ENCODE measurements around the gene HEATR5A.

DNA sequence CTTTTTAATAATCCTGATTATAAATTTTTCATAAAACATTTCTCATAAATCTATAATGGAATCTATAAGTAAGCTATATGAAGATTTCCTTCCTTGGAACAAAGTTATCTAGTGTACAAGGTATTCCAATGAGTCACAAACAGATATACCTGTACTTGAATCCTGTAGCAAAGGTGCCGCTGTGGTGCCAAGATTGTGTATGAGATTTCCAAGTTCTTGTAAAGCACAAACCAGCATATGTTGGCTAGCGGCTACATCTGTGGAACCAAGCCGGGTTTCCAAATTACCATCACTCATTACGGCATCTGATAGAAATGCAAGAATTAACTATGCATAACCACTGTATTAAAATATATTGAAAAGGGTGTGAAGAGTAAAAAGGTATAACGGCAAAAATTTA is 34.1 kb downstream of the HEATR5A start:
- TF ChIP-seq, protein P1, sequence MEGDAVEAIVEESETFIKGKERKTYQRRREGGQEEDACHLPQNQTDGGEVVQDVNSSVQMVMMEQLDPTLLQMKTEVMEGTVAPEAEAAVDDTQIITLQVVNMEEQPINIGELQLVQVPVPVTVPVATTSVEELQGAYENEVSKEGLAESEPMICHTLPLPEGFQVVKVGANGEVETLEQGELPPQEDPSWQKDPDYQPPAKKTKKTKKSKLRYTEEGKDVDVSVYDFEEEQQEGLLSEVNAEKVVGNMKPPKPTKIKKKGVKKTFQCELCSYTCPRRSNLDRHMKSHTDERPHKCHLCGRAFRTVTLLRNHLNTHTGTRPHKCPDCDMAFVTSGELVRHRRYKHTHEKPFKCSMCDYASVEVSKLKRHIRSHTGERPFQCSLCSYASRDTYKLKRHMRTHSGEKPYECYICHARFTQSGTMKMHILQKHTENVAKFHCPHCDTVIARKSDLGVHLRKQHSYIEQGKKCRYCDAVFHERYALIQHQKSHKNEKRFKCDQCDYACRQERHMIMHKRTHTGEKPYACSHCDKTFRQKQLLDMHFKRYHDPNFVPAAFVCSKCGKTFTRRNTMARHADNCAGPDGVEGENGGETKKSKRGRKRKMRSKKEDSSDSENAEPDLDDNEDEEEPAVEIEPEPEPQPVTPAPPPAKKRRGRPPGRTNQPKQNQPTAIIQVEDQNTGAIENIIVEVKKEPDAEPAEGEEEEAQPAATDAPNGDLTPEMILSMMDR (IDR thresholded peaks at IDR 0.05; ENCODE audit: low read length), result no peak
- TF ChIP-seq EZH2 (IDR thresholded peaks at IDR 0.05; ENCODE audit: borderline replicate concordance, low read length), result no peak
